Measurements from ENCODE around the gene S100A12. TPM values are rescaled to one million over a fixed set of nuclear protein-coding genes. Genes with fewer than 3 reads are reported as not detected.

The S100A12 gene
- total and polyA plus RNA-seq, 3 donors from 2014 or later = not detected

DNA sequence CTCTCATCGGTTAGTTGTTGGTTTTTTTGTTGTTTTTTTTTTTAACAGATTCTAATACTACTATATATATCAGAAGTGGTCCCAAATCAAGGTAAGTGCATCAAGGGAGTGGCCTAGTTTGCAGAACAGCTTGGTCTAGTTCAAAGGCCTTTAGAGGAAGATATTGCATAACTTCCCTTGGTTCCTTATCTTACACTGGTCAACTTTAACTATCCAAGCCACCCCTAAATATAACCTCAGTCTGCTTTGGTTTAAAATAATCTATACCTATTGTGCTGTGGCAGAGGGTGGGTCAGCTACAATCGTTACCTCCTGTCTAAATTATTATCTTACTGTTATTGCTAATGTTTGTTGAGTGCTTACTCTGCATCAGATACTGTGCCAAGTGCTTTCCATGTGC is 6.9 kb downstream of the S100A12 start:
- Histone ChIP-seq H3K27me3 (no peaks in the 10 kb centered on the region), H3K27ac (no peak overlapping the region), H3K4me3 (no peak overlapping the region), H3K4me1 (no peaks in the 10 kb centered on the region), H3K36me3 (ENCODE audit: low read depth, missing control alignments) (no peaks in the 10 kb centered on the region), H3K9me3 (no peaks in the 10 kb centered on the region)
- intact Hi-C loops (cut with DNase I; ENCODE audit: low total_unique reads) = no loop called here
- TF ChIP-seq POLR2A (IDR thresholded peaks at IDR 0.05) = no peak
- TF ChIP-seq, protein P1, sequence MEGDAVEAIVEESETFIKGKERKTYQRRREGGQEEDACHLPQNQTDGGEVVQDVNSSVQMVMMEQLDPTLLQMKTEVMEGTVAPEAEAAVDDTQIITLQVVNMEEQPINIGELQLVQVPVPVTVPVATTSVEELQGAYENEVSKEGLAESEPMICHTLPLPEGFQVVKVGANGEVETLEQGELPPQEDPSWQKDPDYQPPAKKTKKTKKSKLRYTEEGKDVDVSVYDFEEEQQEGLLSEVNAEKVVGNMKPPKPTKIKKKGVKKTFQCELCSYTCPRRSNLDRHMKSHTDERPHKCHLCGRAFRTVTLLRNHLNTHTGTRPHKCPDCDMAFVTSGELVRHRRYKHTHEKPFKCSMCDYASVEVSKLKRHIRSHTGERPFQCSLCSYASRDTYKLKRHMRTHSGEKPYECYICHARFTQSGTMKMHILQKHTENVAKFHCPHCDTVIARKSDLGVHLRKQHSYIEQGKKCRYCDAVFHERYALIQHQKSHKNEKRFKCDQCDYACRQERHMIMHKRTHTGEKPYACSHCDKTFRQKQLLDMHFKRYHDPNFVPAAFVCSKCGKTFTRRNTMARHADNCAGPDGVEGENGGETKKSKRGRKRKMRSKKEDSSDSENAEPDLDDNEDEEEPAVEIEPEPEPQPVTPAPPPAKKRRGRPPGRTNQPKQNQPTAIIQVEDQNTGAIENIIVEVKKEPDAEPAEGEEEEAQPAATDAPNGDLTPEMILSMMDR (IDR thresholded peaks at IDR 0.05) = no peak
- no peak for DNase-seq
- WGBS, 2 donors = 67 to 72% methylated on average over 2 of the region's 2 CpGs

DNA sequence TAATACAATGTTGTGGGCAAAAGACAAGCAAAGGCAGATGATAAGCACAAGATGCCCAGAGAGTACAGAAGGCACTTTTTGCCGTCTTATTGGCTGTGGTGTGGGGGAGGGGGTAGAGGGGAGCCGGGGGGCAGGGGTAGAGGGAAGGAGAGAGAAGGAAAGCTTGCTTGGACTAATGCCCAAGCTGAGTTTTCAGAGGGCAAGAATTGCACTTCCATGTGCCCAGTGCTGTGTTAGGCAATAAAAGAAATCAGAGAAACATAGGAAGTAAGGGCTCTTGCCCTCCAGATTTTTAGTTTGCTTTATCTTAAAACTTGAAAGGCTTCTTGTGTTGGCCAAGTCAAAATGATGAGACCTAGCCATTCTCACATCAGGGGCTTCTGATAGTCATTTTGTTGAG is 8.3 kb downstream of the S100A12 start:
- Histone ChIP-seq H3K4me1 (no peaks in the 10 kb centered on the region), H3K36me3 (ENCODE audit: low read depth, missing control alignments) (no peaks in the 10 kb centered on the region), H3K27me3 (no peaks in the 10 kb centered on the region), H3K27ac (no peak overlapping the region), H3K9me3 (no peaks in the 10 kb centered on the region), H3K4me3 (no peak overlapping the region)
- WGBS, 2 donors = 62 to 70% methylated on average over 2 of the region's 2 CpGs
- intact Hi-C loops (cut with DNase I; ENCODE audit: low total_unique reads) = no loop called here
- no peak for DNase-seq
- no peak for TF ChIP-seq POLR2A (IDR thresholded peaks at IDR 0.05)
- TF ChIP-seq, protein P1 (IDR thresholded peaks at IDR 0.05) = no peak

DNA sequence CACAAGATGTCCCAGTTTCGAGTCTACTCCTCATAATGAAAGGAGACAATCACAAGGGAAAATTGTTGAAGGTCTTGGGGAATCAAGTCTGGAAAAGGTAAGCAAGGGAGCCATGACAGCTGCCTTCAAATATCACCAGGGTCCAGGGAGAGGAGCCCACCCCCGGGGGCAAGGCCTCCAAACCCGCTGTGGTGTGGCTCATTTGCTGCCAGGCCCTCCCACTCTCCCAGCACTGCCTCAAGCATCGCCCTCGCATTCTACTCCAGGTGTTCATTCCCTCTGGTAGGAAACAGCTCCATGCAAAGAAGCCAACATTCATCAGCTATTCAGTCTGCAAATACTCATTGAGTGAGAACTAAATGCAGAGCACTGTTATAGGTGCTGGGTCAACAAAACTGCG is 9.2 kb downstream of the S100A12 start:
- WGBS, 2 donors = 80 to 86% methylated on average over 6 of the region's 6 CpGs
- intact Hi-C loops (cut with DNase I; ENCODE audit: low total_unique reads) = no loop called here
- Histone ChIP-seq H3K4me3 (no peak overlapping the region), H3K36me3 (ENCODE audit: low read depth, missing control alignments) (no peaks in the 10 kb centered on the region), H3K9me3 (no peaks in the 10 kb centered on the region), H3K27ac (no peak overlapping the region), H3K27me3 (no peaks in the 10 kb centered on the region), H3K4me1 (no peaks in the 10 kb centered on the region)
- no peak for DNase-seq
- TF ChIP-seq, protein P1 (IDR thresholded peaks at IDR 0.05) = no peak
- no peak for TF ChIP-seq POLR2A (IDR thresholded peaks at IDR 0.05)

DNA sequence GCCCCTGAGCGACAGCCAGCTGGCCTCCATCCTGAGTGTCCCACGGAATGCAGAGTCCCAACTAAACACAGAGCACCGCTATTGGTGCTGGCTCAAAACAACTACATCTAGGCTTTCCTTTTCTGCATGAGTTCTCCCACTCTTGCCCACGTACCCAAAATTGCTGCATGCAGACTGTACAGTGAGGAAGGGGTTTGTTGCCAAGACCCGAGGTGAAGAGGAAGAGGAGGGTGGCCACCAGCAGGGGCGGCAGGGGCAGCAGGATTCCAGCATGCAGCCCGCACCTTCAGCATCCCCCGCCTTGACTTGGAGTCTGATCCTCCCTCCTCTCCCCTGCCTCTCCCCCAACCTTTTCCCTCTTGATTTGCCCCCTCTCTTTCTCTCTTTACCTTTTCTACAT is 9.7 kb downstream of the S100A12 start:
- no peaks in the 10 kb centered on the region for H3K36me3 ChIP-seq (ENCODE audit: low read depth, missing control alignments)
- no peaks in the 10 kb centered on the region for H3K9me3 ChIP-seq
- TF ChIP-seq POLR2A (IDR thresholded peaks at IDR 0.05) = no peak
- TF ChIP-seq, protein P1 (IDR thresholded peaks at IDR 0.05) = no peak
- H3K27ac ChIP-seq = no peak overlapping the region
- 69 to 80% methylated on average over 8 of the region's 8 CpGs for WGBS, 2 donors
- H3K4me1 ChIP-seq = no peaks in the 10 kb centered on the region
- no peak overlapping the region for H3K4me3 ChIP-seq
- intact Hi-C loops (cut with DNase I; ENCODE audit: low total_unique reads) = no loop called here
- H3K27me3 ChIP-seq = no peaks in the 10 kb centered on the region
- no peak for DNase-seq

DNA sequence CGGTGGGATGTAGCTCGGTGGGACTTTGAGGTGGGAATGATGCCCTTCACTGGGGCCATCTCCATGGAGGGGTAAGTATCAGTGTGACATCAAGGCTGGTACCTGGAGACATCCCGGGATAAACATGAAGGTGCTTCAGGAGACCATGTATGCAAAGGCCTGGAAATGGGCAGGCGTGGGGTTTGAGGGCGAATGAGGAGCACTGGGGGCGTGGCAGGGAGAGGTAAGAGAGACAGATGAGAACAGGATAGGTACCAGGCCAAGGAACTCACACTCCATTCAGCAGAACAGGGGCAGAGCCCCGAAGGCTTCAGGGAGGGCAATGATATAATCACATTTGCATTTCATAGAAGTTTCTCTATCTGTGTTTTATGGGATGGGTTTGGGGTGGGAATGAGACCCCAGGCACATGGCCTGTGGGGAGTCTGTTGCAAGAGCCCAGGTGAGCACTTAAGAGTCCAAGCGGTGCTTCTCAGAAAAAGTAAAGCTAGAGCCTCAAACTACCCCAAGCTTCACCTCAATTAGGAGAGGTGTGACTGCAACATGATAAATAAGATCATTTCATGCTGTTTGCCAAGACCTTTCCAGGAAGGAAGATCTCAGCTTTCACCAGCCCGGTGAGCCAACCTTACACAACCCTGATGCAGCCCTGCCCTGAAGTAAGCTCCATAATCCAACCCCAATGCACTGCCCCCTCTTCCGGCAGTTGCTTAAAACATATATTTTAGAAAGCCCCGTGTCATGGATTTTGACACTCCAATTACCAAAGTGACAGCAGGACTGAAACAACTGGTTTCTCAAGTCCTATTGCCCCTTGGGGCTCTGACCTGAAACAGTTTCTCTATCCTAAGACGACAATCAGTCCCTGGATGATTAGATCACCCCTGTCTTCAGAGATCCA is 10.4 kb downstream of the S100A12 start:
- intact Hi-C loops (cut with DNase I; ENCODE audit: low total_unique reads) = no loop called here
- Histone ChIP-seq H3K27me3 (no peaks in the 10 kb centered on the region), H3K27ac (no peak overlapping the region), H3K4me3 (no peak overlapping the region), H3K4me1 (no peaks in the 10 kb centered on the region), H3K9me3 (no peaks in the 10 kb centered on the region), H3K36me3 (ENCODE audit: low read depth, missing control alignments) (no peaks in the 10 kb centered on the region)
- WGBS, 2 donors = 78 to 88% methylated on average over 12 of the region's 12 CpGs
- no peak for DNase-seq
- no peak for TF ChIP-seq POLR2A (IDR thresholded peaks at IDR 0.05)
- TF ChIP-seq, protein P1 (IDR thresholded peaks at IDR 0.05) = no peak
